ENCODE measurements around the gene SMPD3. TPM values are rescaled to one million over a fixed set of nuclear protein-coding genes. Genes with fewer than 3 reads are reported as not detected.

Gene SMPD3
- total RNA-seq, 1 experiment from 2014 or later = 0.89 TPM

- TF ChIP-seq YY1 (IDR thresholded peaks at IDR 0.05; ENCODE audit: extremely low read depth, insufficient replicate concordance, low read depth, low read length) = no peak
Measured at GRCh38 chr16:68491576-68491950, 43.3 kb upstream of the SMPD3 start (continued).

GRCh38 chr16:68490829-68491575 lies 42.7 kb upstream of the SMPD3 start:
- Histone ChIP-seq H3K27ac (ENCODE audit: low read depth, low read length) (no peak overlapping the region), H3K9me2 (ENCODE audit: insufficient read depth) (no peaks in the 10 kb centered on the region), H3K27me3 (ENCODE audit: insufficient read depth, low read length) (no peaks in the 10 kb centered on the region), H2AFZ (ENCODE audit: low read depth, low read length, poor library complexity, severe bottlenecking) (no peak overlapping the region), H3K9me3 (ENCODE audit: control insufficient read depth in 1 of 2, insufficient read depth in 1 of 2, low read depth in 1 of 2, low read length in 2 of 2) (no peaks in the 10 kb centered on the region), H3K79me2 (ENCODE audit: insufficient read depth, low read length) (no peaks in the 10 kb centered on the region), H3K4me3 (replicated peaks in 1 of 2; ENCODE audit: low read depth in 1 of 2, low read length in 2 of 2) (no peak overlapping the region), H3K36me3 (ENCODE audit: control insufficient read depth in 1 of 2, insufficient read depth in 2 of 2, low read length in 2 of 2) (no peaks in the 10 kb centered on the region), H3K4me2 (ENCODE audit: low read length) (peak overlapping the region; percentile 59), H3K4me1 (ENCODE audit: control insufficient read depth in 1 of 2, insufficient read depth in 2 of 2, low read length in 2 of 2) (peaks cover 10 to 17% of the 10 kb centered on the region in 2 experiments), H3K9ac (ENCODE audit: low read length) (no peak overlapping the region), H4K20me1 (ENCODE audit: insufficient read depth) (no peaks in the 10 kb centered on the region)
- ChIA-PET RAD21 (ENCODE audit: low non-redundant PET in 1 of 2, low total read pairs in 2 of 2, uncharacterized antibody in 2 of 2, unreplicated experiment in 2 of 2) (no interaction called here), CTCF (no interaction called here), POLR2A (interaction anchor here (1.1 kb wide), 1 partner anchor 15 kb away, joined by 3 read pairs; no protein-coding TSS in a partner anchor)
- DNase-seq (ENCODE audit: low read depth, low spot score) (peak; percentile 74), ATAC-seq (peak; percentile 97)
- BruUV-seq (replicated peaks) = no TSS peak
- TF ChIP-seq CEBPB (IDR thresholded peaks at IDR 0.05; ENCODE audit: low read depth) (no peak), SP1 (IDR thresholded peaks at IDR 0.05; ENCODE audit: low read depth) (peak; percentile 76), JUND (IDR thresholded peaks at IDR 0.05) (peak; percentile 85), POLR2AphosphoS5 (IDR thresholded peaks at IDR 0.05; ENCODE audit: low read depth, low read length) (peak; percentile 56), SIN3A (IDR thresholded peaks at IDR 0.05; ENCODE audit: low read depth) (no peak), CTCF (IDR thresholded peaks at IDR 0.05 in 2 of 3, conservative IDR thresholded peaks at IDR 0.05 in 1 of 3; ENCODE audit: borderline replicate concordance in 1 of 3, insufficient read depth in 1 of 3, low read depth in 2 of 3, low read length in 2 of 3) (no peak), ZFX (IDR thresholded peaks at IDR 0.05) (no peak), POLR2A (IDR thresholded peaks at IDR 0.05; ENCODE audit: borderline replicate concordance, extremely low read depth, insufficient read depth, insufficient read length) (no peak), FOSL1 (IDR thresholded peaks at IDR 0.05; ENCODE audit: low read depth) (peak; percentile 88), MAX (IDR thresholded peaks at IDR 0.05) (peak; percentile 67), TCF7L2 (IDR thresholded peaks at IDR 0.05; ENCODE audit: borderline replicate concordance, extremely low read depth, insufficient read depth, insufficient read length) (no peak), RAD21 (IDR thresholded peaks at IDR 0.05; ENCODE audit: low read depth) (no peak), CBX3 (IDR thresholded peaks at IDR 0.05; ENCODE audit: low read depth) (peak; percentile 54; the same call in 1 of the 2 replicates)
- intact Hi-C loops (cut with micrococcal nuclease) = no loop called here

Data from HCT116 (cell line).